B cell (primary cell): ENCODE results near the gene PAX2.

Source experiments
- EZH2 ChIP-seq: IDR thresholded peaks from 2 replicates; pipeline ENCODE4 v1.6.1; 2012; ENCODE audit warnings: borderline replicate concordance, low read depth, mild to moderate bottlenecking, moderate library complexity, low read length; ENCODE audit not compliant: insufficient read depth, poor library complexity, severe bottlenecking
- TF ChIP-seq, protein P1 (sequence below): fragments of 200-600 bp; IDR thresholded peaks from one replicate; pipeline ENCODE4 v1.8.0; 2022; ENCODE audit warnings: antibody characterized with exemption, mild to moderate bottlenecking

DNA sequence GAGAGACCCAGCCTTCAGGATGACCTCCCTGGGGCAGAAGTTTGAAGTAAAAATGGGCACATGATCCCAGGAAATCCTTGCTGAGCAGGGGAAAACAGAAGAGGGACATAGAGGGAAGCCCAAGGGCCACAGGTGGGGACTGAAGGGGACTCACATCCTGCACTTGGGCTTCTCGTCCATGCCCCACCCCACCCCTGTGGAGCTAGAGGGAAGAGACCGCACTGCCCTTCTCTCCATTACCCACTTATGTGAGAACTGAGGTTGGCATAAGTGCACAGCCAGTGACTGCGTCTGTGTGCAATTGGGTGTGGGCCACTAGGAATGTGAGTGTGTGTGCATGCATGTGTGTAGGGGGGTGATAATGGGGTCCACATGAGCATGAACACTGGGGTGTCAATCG, 124.0 kb downstream of the PAX2 start:
- TF ChIP-seq, protein P1, sequence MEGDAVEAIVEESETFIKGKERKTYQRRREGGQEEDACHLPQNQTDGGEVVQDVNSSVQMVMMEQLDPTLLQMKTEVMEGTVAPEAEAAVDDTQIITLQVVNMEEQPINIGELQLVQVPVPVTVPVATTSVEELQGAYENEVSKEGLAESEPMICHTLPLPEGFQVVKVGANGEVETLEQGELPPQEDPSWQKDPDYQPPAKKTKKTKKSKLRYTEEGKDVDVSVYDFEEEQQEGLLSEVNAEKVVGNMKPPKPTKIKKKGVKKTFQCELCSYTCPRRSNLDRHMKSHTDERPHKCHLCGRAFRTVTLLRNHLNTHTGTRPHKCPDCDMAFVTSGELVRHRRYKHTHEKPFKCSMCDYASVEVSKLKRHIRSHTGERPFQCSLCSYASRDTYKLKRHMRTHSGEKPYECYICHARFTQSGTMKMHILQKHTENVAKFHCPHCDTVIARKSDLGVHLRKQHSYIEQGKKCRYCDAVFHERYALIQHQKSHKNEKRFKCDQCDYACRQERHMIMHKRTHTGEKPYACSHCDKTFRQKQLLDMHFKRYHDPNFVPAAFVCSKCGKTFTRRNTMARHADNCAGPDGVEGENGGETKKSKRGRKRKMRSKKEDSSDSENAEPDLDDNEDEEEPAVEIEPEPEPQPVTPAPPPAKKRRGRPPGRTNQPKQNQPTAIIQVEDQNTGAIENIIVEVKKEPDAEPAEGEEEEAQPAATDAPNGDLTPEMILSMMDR: no peak
- no peak for TF ChIP-seq EZH2
